HG02884 (cell line): ENCODE measurements around the gene PANK2.
"Not testable (repeated sequence)": the region's sequence is repeated elsewhere in the genome, so short reads cannot be mapped to it uniquely, and the experiment has no call there.

Source experiments
- ATAC-seq: cut with Tn5 transposase; IDR thresholded peaks from one replicate; pipeline ENCODE4 v1.9.1; 2021; ENCODE audit warnings: mild to moderate bottlenecking, moderate library complexity; ENCODE audit not compliant: unreplicated experiment

Gene PANK2

DNA sequence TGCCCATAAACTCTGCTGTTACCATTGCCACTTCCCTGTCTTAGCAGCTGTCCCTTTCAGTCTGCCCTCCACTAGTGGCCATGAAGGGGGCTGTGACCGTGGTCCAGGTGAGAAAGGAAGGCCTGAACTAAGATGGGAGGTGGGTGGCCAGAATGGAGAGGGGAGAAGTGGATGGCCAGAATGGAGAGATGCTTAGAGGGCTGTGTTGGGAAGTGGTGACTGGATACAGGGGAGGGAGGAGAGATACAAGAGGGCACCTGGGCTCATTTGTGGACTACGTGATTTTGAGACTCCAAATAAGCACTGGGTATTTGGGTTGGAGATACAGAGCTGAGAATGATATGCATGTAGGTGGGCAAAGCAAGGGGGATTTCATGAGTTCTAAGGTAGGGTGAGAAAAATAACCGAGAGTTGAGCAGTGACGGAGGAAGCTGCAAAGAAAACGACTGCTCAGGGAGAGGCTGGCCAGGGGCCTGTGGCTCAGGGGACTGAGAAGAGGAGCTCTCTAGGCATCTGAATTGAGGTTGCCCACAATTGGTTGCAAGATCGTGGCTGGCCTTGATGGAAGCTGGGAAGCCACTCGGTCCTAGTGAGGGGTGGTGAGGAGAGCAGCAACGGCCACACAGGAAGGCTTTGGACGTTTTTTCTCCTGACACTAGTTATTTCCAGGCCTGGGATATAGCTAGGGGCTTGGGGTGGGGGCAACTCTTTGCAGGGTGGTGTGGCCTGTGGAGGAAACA lies 36.9 kb downstream of the PANK2 start:
- ATAC-seq = no peak

DNA sequence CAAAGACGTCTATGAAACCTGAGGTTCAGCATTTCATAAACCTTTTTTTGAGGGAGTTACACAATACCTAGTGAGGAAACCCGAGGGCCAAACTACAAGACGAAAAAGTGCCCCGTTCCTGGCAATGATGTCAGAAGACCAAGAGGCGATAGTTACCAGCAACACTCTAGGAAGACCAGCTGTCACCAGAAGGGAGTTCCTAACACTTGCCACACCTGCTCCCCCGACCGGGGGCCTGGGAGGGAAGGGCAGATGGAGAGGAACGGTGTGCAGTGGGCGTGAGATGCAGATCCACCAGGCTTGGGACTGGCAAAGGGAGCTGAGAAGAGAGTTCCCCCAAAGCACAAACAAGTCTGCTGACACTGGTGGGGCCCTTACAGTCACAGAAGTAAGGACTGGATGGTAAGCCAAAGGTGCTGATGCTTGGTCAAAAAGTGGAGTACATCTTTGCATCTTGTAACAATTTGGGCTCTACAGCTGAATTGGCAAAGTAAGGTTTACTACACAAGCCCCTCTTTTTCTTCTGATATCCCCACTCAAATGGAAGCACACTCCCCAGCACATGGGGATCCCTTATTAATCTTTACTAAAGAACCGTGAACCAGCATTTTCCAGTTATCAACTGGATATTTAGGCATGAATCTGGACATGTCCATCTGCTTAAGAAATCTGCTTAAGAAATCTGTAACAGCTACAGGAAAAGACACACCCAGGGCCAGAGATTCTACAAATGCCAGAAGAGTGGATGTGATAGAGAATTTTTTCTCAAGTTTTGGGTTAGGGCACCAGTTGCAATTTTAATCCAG lies 38.5 kb downstream of the PANK2 start:
- ATAC-seq = no peak

DNA sequence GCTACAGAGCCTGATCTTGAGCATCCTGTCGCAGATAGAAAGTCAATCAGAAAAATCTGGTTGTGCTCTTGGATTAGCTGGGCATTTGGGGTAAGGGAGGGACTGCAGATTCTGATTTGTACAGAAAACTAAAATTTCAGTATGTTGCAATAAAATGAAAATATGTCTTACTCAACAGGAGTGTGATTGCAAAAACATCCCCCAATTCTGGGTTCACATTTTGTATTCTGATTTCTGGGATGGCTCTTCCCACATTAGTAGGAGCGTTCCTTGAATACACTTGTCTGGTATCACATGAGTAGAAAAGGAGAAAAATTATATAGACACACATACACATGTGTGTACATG lies 40.5 kb downstream of the PANK2 start:
- no peak for ATAC-seq

DNA sequence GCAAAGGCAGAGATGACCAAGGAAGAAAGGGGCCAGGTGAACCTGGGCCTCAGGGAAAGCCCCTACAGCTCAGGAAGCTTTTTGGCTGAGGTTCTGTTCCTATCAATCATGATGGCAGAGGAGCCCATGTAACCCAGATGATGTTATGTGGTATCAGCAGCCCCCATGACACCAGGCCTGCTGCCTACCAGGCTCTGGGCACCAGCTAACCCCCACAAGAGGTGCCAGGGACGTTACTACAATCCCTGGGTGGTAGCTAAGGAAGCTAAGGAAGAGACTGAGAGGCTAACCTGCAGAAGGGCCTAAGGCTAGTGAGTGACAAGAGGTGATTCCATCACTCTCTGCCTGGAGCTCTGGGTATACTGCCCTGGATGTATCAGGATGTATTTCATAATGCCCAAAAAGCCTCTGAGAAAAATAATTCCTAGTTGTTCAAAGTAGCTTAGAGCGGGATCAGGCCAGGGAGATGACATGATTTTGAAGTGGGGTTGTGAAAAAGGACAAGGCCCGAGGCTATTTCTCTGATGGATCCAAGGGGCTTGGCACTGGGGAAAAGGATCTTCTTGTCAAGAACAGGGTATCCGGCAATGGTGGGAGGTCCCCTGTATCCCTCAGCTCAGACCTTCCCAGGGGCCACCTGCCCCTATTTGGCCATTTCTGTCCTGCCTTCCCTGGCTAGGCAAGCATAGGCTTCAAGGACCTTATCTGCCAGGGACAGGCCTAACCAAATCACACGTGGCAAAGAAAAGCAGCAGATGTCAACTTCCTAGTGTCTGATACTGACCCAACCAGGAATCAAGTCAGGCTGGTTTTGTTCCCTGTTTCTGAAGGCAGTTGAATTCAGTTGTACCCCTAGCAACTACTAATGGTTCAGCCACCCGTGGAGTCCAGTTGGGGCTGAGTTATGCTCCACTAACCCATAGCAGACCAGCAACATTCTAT lies 41.3 kb downstream of the PANK2 start:
- no peak for ATAC-seq

DNA sequence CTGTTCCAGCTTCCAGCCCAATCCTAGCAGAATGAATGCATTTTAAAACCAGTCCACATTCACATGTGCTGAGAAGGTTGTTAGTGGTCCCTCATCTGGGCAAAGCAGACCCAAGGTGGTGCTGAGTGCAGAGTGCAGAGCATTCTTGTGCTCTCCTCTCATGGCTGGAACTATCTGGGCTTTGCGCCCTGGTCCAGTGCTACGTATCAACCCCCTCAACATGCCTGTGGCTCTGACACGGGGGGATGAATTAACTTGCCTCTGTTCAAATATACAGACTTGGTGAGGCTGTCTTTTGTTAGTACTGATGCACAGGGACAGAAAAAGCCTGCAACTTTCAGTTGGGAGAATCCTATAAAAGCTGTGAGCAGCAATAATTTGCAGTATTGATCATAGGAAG lies 42.5 kb downstream of the PANK2 start:
- no peak for ATAC-seq

DNA sequence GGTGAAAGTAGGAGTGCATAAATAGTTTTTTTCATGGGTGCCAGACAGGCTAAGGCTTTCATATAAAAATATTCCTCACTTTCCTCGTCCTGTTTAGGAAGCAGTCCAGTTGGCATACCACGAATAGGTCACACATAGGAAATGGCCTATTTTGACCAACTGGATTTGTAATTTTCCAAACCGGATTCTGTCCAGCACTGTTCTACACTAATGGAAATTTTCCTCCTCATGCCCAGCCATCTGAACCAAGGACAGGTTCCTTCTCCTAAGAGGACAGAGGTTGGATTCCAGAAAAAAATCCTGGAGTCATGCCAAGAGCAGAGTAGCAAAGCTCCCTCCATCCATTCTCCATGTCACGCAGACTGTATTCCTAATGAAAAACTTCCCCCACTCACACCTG lies 43.1 kb downstream of the PANK2 start:
- no peak for ATAC-seq

DNA sequence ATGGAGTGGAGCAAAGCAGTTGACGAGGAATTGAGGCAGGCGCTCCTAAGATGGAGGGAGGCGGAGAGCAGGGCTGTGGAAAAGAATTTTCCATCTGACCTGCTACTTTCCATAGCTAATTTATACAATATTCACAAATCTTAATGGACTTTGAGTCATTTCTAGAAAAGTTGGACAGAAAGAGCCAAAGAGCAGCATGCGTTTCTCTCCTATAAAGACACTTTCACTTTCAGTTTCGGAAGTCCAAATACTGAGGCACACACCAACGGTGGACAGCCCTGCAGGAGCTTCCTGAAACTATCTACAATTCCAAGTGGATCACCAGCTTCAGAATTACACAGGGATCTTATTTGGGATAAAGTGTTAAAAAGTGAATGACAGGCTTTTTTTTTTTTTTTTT lies 43.5 kb downstream of the PANK2 start:
- ATAC-seq = no peak

DNA sequence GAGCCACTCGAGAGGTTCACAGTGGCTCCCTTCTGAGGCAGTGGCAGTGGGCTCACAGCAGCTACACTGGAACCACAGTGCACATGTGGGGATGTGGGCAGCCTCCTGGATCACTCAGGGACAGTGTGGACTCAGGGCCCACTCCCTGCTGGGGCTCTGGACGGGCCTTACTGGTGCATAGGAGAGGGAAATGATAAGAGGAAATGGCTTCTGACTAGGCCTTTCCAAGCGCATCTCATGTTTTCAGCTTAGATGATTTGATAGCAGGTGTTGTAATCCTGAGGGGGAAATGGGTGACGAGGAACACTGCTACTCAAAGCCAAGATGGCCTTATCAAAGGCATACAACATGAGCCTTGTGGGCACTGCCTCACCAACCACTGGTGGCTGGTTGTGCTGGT lies 44.0 kb downstream of the PANK2 start:
- no peak for ATAC-seq

DNA sequence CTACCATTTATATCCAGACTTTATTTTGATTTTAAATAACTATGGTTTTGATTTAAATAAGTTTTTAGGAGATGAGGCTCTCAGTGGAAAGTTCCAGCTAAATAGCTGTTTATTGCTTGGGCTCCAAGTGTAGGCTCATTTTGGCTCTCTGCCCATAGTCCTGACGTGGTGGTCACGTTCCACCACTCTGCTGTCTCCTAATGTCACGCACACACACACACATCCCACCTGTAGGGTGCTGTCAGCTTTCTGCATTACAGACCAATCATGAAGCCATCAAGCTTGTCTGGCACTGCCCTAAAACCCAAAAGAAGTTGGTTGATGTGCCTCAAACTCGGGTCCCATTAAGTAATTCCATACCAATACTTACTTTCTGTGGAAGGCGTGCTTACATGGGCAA lies 45.4 kb downstream of the PANK2 start:
- ATAC-seq = no peak

DNA sequence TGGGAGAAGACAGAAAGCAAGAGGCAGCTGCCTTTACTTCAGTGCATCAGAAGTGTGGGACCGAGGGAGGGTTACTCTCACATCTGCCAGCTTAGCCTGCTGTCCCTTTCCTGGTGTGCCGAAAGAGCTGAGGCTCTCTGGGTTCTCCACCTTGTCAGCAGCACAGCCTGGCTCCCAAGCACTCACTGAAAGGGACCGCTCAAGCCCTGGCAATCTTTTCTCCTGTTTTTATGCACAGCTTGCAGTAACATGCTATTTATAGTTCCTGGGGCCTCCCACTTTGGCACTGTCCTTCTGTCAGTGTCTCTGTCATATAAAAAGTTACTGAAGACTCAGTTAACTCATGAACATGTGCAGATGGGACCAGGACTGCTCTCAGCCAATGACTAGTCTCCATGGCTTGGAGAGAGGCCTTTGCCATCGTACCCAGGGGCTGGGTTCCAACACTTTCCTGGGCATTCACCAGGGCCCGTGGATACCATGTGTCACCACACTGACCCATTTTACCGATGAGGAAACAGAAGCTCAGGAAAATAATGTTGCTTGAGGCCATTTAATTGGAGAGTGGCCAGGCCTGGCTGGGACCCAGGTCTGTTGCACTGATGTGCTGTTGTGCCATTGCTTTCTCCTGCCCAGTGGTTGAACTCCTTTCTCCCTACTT lies 46.2 kb downstream of the PANK2 start:
- ATAC-seq = no peak

DNA sequence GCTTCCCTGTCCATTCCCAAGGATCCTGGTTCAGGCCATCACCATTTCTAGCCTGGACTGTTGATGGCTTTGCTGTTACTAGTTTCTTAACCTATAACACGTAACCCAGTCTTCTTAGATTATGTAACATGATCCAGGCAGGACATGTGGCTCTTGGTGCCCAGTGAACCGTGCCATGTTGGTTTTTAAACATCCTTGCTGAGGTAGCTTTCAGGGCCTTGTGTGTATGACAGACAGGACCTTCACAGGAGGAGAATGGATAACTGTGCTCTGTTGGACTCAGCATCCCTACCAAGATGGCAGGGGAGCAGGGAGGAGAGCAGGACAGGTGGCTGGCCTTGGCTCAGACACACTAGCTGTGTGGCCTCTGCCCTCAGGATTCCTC lies 46.8 kb downstream of the PANK2 start:
- ATAC-seq = no peak

DNA sequence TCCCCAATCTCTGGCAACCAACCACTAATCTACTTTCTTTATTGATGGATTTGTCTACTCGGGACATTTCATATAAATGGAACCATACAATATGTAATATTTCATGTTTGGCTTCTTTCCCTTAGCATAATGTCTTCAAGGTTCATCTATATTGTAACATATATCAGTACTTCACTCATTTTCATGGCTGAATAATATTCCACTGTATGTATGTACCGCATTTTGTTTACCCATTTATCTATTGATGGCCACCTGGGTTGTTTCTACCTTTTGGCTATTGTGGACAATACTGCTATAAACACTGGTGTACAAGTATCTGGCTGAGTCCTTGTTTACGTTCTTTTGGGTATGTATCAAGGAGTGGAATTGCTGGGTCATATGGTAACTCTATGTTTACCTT lies 48.4 kb downstream of the PANK2 start:
- no peak for ATAC-seq

DNA sequence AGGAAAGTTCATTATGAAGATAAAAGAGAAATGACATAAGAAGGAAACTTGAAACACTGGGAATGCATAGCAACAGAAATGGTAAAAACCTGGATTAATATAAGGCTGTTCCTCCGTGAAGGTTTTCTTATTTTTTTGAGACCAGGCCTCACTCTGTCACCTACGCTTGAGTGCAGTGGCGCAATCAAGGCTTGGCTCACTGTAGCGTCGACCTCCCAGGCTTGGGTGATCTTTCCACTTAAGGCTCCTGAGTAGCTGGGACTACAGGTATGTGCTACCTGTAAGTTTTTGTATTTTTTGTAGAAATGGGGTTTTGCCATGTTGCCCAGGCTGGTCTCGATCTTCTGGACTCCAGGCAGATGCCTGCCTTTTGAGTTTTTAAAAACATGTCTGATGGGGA lies 51.7 kb downstream of the PANK2 start:
- ATAC-seq = no peak

DNA sequence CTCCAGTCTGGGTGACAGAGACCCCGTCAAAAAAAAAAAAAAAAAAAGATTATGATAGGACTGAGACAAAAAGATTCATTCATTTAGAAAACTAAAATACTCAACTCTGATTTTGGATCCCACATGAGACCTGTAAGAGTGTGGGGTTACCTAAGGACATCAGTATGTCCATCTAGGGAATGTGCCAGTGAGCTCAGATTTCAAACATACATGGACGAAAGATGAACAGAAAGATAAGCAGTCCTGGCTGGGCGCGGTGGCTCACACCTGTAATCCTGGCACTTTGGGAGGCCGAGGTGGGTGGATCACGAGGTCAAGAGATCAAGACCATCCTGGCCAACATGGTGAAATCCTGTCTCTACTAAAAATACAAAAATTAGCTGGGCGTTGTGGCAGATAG lies 57.5 kb downstream of the PANK2 start:
- ATAC-seq = not testable (repeated sequence)

DNA sequence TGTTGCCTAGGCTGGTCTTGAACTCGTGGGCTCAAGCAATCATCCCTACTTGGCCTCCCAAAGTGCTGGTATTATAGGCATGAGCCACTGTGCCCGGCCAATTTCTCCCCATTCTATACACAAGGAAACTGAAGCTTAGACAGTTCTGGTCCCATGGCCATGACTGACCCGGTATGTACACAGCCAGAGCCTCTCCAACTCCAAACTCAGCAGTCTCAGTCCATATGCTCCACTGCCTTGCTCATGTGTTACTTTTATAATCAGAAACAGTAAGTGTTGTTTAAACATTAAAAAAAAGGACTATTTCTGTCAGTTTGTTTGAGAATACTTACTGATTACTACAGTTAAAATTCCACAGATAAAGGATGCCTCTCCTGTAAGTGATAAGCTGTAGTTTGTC lies 75.5 kb downstream of the PANK2 start:
- no peak for ATAC-seq

DNA sequence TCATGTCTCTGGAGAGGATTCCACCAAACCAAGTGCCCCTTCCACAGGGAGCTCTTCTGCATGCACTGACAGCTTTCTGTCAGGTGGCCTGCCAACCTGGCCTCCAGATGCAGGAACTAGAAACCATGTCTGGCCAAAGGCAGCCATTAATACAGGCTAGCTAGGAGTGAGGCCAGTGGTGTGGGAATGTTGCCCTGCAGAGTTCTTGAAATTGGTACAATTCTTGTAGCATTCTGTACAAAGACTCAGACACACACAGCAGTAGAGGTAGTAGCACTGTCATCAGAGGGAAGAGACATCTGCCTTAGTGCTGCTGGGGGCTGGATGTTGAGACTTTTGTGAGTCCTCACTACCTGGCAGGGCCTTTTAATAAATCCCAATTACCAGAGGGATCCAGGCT lies 77.4 kb downstream of the PANK2 start:
- ATAC-seq = no peak

DNA sequence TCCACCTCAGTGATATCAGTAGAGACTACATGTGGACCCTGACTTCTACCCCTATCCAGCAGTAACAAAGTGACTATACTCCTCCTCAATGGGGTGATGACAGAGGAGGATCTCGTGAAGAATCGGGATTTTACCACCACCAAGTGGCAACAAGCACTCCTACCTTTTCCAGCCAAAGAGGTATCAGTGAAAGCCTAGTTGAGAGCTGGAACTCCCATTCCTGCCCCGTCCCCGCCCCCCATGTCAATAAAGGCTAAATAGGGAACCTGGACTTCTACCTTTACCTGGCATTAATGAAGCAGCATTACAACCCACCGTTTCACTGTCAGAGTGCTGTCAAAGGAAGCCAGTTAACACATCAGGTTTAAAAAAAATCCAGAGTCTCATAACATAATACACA lies 80.8 kb downstream of the PANK2 start:
- no peak for ATAC-seq

DNA sequence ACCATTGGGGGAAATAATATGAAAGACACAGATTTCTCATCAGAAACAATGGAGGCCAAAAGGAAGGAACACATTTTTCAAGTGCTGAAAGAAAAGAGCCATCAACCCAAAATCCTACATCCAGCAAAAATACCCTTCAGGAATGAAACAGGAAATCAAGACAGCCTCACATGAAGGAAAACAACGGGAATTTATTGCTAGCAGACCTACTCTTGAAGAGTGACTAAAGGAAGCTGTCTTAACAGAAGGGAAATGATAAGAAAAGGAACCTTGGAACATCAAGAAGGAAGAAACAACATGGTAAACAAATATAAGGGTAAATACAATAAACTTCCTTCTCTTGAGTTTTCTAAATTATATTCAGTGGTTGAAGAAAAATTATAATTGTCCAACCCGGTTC lies 82.0 kb downstream of the PANK2 start:
- ATAC-seq = no peak

DNA sequence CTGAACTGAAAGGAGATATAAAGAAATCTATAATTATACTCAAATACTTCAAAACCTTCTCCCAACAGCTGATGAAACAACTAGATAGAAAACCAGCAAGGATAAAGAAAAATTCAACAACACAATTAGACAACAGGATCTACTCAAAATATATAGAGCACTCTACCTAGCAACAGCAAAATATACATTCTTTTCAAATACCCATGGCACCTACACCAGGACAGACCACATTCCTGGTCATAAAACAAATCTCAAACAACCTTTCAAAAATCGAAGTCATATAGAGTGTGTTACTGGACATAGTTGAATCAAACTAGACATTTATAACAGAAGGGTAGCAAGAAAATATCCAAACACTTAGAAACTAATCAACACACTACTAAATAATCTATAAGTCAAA lies 83.0 kb downstream of the PANK2 start:
- no peak for ATAC-seq

DNA sequence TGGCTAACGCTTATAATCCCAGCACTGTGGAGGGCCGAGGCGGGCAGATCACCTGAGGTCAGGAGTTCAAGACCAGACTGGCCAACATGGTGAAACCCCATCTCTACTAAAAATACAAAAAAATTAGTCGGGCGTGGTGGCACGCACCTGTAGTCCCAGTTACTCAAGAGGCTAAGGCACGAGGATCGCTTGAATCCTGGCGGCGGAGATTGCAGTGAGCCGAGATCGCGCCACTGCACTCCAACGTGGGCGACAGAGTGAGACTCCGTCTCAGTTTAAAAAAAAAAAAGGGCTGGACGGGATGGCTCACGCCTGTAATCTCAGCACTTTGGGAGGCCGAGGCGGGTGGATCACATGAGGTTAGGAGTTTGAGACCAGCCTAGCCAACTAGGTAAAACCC lies 83.4 kb downstream of the PANK2 start:
- ATAC-seq = not testable (repeated sequence)

DNA sequence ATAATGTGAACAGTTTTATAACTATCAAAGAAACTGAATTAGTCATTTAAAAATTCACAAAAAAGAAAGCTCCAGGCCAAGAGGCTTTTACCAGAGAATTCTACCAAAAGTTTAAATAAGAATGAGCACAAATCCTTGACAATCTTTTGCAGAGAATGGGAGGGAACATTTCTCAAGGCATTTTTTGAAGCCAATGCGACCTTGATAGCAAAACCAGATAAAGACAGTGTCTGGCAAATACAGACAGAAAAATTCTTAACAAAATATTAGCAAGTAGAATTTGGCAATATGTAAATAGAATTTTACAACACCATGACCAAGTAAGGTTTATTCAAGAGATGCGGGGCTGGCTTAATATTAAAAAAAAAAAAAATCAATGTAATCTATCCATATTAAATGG lies 84.5 kb downstream of the PANK2 start:
- ATAC-seq = no peak
